GM12891 (cell line): Measurements from ENCODE around the gene G6PD.

Experiments
- POLR2A ChIP-seq: IDR thresholded peaks from 2 replicates; pipeline ENCODE4 v1.6.1; 2011; ENCODE audit warnings: low read depth, low read length, control low read depth
- POLR2AphosphoS5 ChIP-seq: IDR thresholded peaks from 2 replicates; pipeline ENCODE4 v1.6.1; 2011; ENCODE audit warnings: low read depth, low read length, control low read depth
- SPI1 ChIP-seq: IDR thresholded peaks from 2 replicates; pipeline ENCODE4 v1.6.1; 2011; ENCODE audit warnings: low read depth, low read length, control low read depth
- TAF1 ChIP-seq: IDR thresholded peaks from 2 replicates; pipeline ENCODE4 v1.6.1; 2011; ENCODE audit warnings: low read depth, low read length, control low read depth

DNA sequence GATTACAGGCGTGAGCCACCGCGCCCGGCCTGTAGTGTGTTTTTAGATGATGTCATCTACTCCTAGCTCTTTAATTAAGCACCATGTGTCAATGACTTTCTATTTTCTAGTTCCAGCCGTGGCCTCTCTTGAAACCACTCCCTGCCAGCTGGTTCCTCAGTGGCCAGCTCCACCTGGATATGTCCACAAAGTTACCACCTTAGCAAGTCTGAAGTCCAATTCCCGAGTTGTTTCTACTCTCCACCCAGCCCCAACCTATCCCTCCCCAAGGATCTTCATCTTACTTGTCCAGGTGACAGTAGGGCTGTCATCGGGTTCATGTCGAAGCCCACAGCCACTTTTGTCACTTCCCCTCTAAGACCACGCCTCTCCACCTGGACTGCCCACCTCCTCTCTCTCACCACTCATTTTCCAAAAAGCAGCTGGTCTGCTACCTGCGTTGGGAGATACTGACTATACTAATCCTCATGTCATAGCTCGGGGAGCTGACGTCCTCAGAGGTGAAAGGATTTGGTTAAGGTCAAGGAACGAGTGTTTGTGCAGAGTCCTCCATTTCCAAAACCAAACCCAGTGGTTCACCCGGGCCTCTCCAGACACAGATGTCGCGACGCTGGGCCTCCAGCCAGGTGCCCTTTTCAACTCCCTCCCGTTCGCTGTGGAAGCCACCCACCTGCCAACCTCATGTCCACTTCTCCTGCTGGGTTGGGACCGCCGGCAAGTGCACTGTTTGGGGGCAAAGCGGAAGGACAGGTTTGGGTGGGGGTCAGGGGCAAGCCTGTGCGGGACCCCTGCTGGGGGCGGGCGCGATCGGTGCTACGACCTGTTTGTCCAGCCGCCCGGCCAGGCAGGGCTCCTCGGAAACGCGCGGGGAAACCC is 31.3 kb downstream of the G6PD start:
- TF ChIP-seq TAF1: no peak
- no peak for TF ChIP-seq POLR2A
- no peak for TF ChIP-seq POLR2AphosphoS5
- peak; percentile 74 for TF ChIP-seq SPI1
